CD1c-positive myeloid dendritic cell (primary cell): ENCODE results near the gene TFDP2.
"Not testable (repeated sequence)": the region's sequence is repeated elsewhere in the genome, so short reads cannot be mapped to it uniquely, and the experiment has no call there.

ENCODE experiments used
- DNase-seq: peaks from one replicate; pipeline ENCODE4 v3.0.0-alpha.2; 2016; ENCODE audit errors: extremely low spot score

TFDP2 gene, protein sequence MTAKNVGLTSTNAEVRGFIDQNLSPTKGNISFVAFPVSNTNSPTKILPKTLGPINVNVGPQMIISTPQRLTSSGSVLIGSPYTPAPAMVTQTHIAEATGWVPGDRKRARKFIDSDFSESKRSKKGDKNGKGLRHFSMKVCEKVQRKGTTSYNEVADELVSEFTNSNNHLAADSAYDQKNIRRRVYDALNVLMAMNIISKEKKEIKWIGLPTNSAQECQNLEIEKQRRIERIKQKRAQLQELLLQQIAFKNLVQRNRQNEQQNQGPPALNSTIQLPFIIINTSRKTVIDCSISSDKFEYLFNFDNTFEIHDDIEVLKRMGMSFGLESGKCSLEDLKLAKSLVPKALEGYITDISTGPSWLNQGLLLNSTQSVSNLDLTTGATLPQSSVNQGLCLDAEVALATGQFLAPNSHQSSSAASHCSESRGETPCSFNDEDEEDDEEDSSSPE

DNA sequence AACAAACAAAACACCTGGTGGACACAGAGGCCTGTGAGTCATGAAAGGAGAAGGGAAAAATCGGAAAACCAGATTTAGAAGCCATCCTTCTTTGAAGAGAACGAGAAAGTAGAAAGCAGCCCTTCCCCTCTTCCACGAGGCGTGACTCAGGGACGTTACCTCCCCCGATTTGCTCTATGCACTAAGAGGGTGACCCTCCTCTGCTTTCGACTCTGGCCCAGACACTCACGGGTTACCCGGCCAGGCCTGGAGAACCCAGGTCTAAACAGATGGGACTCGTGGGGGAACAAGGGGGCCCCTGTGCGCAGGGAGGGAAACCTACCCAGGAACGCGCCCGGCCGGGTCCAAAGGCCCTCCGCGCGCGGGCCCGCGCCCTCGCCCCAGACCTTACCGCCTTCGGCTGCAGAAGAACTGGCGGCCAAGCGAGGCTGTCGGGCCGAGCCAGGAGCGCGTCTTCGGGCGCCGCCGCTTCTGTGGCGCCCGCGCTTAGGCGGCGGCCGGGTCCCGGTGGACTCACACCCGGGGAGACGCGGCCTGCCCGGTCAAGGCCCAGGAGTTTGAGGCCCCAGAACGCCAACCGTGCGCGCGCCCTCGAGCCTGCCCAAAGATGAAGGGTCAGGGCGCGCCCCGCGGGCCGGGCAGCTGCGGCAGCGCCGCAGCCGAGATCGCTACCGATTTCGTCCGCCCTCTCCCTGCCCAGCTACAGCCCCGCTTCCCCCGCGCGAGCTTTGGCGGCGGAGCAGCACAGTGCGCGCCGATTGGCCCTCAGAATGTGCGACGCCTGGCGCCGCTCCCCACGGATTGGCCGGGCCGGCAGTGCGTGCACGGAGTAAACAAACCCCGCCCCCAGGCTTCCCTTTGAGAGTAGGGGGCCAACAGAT lies at the start of gene TFDP2:
TSS of gene TFDP2 (minus strand) at position 753 of the 881 bp plus-strand sequence. CDS start 47,795 bp downstream, outside the sequence.
- DNase-seq: peak; percentile 90

DNA sequence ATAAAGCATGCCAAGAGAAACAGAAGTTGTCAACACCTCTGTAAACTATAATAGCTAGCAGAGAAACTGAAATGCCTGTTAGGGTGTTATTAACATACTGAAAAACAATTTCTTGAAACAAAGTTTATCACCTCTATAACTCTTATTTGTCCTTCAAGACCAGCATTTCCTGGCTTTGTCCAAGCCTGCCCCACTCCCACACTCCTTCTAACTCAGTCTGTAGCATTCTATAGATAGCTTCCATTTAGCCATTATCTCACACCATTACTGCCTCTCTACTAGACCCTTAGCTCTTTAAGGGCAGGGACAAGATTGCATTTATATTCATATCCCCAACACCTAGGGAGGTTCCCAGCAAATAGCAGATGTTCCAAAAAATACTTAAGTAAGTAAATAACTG lies 39.5 kb upstream of the TFDP2 start:
- DNase-seq: no peak

DNA sequence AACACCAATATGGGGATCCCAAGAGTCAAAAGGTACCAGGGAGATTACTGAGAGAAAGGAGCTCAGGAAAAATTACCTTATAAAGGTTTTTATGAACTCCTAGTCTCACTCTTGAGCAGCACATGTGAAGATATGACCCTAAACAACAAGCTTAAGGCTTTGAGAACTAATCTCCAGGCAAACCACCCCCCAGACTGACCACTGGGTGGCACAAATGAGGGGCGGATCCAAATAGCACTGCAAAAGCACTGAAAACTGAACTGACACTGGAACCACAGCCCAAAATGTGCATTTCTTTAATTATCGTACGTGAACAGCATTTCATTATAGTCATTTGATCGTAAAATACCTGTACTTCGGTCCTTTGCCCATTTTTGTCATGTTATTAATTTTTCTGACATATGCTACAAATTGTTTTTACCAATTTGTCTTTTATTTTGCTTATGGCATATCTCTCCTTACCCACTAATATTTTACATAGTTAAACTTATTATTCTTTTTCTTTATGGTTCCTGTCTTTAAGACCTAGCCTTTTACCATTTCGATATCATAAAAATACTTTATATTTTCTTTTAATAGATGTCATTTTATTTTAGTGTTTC lies 31.5 kb upstream of the TFDP2 start:
- DNase-seq: peak; percentile 35

DNA sequence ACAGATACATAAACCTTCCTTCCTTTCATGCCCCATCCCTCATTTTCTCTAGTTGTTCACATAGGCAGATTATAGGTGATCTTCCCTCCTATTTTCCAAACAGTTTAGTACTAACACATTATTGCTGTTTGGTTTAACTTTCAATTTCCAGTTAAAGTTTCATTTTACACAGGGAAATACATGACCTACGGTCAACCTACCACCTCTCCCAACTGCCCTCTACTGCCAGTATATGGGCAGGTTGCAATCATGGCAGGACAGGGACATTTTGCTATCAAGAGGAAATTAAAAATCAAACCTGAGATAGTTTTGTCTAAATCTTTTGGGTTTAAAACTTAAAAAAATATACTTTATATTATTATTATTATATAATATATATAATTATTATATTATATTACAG lies 26.1 kb upstream of the TFDP2 start:
- DNase-seq: no peak

DNA sequence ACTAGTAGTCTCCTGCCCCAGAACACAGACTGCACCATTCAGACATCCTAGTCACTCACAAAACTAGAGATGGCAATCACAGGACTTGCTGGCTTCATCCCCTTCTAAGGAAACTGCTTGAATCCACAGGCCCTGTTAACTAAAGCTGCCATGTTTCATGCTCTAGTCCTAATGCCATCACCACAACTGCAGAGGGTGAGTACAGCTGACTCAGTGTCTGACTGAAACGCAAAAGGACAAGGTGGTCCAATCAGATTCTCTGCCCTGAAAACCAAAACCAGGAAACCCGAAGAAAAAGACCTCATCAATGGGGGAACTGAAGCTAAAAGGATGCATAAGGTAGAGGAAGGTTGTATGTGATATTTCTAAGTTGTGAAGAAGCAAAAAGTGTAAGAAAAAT lies 25.2 kb upstream of the TFDP2 start:
- DNase-seq: no peak

DNA sequence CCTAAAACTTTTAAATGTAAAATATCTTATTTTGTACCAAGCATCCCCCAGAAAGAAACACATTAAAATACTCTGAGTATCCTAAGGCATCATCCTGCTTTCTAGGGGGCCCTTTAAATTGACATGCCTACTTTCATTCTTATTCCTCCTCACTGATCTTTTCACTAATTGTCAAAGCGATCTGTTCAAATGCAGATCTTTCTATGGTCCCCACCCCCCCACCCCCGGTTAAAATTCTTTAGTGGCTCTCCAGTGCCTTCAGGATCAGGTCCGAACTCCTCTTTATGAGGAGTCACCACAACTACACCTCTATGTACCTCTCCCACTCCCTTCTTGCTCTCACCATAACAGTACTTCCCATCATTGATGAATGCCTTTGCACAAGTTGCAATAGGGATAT lies 19.2 kb upstream of the TFDP2 start:
- DNase-seq: no peak

DNA sequence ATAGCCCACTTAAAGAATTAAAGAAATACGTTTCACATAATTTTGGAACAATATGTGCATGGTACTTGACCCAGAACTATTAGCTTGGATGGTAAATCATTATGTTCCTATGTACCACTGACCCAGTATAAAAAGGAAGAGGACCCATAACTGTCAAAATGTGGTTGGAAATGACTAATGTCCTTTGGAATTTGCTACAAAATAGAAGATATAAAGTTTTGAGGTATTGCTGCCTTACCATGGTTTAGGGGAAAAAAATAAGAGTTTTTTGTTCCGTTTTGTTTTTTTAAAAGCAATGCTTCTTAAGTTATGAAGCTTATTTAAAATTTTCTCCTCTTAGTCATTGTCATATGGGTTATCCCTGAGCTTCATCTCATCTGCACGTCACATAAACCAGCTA lies 15.8 kb upstream of the TFDP2 start:
- no peak for DNase-seq

DNA sequence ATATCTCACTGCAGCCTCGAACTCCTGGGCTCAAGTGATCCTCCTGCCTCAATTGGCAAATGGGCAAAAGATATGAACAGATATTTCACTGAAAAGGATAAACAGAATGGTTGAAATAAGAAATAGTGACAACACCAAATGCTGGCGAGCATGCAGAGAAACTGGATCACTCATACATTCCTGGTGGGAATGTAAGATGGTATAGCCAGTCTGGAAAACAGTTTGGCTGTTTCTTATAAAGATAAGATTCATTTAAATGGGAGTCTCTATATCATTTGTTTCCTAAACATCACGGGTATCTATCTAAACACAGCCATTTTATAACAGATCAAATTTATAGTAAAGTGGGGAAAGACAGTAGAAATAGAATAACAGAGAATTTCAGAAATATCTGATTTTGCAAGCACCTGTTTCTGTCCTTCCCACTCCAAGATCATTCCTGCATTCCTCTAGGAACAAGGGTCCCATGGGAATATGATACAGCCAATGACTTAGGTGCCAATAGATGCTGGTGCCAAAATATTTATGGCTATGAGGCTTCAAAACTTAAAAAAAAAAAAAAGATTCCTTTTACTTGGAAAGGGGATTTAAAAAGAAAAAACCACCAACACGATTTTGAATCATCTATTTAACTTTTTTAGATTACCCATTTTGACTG lies 9.9 kb upstream of the TFDP2 start:
- no peak for DNase-seq

DNA sequence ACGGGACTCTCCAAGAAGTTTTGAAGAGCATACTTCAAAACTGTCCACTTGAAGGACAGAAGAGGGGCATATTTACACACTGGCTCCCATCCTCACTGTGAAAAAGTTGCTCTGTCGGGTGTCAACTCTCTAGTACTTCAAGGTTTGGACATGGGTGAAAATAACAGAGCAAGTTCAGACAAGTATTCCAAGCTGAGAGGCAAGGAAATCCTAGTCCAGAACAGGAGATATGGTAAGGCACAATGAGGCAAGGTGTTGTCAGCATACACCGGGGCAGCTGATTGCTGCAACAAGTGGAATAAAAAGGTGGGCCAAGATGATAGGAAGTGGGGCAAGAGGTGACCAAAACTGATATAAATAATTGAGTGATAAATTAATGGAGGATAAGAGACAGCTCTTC lies 4.8 kb upstream of the TFDP2 start:
- DNase-seq: no peak

DNA sequence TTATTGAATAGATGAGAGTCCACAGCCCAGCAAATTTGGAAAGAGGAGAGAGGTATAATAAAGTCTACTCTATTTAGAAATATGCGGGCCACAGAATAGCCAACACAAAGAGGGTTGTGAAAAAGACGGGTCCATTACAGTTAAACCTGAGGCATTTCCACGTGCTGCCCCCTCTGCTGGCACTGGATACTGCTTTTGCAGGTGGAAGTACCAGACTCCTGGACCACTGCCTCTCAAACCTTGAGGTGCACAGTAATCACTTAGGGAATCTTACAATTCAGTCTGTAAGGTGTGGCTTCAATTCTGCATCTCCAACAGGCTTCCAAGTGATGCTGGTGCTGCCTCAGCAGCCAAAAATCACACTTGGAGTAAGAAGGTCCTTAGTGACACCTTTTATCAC lies 3.0 kb upstream of the TFDP2 start:
- DNase-seq: no peak

DNA sequence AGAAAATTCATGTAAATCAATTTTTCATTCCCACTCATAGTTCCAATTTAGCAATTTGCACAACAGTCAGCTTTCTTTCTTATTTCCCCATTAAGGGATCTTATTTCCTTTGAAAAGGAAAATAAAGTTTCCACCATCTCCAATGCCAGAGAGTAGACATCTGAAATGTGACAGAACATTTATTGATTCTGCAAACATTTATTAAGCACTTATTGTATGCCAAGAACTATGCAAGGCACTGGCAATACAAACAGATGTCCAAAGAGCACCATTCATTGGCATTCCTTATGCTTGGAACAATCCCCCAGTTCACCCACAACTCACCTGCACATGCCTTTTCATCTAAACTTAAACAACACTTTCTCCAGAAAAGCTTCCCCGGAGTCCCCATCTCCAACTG lies 2.5 kb upstream of the TFDP2 start:
- DNase-seq: no peak

DNA sequence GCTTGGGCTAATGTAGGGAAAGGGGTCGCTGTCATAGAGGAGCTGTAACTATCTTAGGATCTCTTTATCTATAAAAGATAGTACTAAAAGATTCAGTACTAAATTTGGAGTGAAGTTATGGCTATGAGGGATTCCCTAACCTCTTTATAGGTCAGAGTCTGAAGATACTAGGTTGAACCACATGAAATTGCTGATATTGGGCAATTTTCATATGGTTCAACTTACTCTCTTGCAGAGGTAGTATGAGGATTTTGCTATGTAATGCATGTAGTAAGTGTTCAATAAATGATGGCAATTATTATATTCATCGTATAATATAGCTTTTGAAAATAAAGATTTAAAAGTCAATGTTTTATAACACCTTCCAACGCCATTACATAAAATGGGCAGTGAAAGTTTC lies 1.9 kb upstream of the TFDP2 start:
- no peak for DNase-seq

DNA sequence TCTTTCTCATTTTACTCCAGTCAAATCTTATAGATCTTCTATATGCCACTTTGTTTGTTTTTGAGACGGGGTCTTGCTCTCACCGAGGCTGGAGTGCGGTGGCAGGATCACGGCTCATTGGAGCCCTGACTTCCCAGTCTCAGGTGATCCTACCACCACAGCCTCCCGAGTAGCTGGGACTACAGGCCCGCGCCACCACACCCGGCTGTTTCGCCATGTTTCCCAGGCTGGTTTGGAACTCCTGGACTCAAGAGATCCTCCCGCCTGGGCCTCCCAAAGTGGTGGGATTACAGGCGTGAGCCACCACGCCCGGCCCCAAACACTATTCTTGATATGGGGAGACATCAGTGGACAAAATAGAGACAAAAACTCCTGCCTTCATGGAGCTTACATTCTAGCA lies 927 bp upstream of the TFDP2 start:
- DNase-seq: no peak

DNA sequence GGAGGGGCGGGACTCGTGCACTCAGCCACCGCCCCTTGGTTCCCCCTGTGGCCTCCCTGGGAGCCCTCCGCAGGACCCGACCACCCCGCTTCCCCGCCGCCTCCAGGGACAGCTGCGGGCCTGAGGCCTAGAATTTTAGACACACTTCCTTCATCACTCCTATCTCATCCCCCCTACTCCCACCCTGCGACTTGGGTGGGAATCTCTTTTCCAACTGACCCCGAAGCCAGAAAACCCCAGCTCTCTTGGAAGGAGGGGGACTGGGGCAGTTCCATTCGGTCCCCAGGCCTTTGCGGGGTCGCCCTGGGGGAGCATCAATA lies 289 bp upstream of the TFDP2 start:
- DNase-seq: no peak

DNA sequence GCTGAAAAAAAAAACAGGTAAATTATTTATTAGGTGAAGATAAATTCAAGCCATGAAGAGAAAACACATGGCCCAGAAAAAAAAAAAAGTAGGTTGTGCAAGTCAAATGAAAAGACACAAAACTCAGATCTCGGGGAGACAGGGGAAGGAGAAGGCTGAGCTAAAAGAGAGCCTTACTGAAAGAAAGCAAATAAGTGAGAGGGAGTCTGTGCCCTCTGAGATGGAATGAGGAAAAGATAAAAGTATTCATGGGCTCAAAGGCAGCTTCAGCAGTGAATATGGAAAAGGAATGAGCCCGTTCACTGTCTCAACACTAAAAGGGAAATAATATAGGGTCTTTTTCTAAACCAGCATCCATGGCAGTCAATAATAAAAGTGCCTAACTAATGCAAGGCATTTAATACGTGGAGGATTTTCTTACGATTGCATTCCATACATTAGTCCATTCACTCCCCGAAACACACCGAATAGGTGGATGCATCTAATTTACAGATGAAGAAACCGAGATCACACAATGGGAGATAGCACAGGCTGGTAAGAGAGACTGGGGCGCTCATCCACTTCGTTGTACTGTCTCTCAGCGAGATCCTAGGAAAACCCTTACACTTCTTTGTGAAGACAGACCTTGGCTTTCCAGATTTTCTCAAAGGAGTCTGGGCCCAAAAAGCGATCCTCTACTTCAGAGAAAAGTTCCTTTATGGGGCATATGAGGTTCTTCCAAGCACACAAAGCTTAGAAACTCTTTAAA lies 1.1 kb downstream of the TFDP2 start:
- DNase-seq: no peak

DNA sequence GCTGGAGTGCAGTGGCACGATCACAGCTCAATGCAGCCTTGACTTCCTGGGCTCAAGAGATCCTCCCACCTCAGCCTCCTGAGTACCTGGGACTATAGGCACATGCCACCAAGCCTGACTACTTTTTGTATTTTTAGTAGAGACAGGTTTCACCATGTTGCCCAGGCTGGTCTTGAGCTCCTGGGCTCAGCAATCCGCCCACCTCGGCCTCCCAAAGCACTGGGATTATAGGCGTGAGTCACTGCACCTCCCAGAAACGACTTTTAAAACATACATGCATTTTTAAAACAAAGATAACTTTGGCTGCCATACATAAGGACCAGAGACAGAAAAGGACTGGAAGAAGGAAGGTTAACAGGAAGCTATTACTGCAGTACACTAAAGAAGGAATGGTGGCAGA lies 4.8 kb downstream of the TFDP2 start:
- DNase-seq: not testable (repeated sequence)

DNA sequence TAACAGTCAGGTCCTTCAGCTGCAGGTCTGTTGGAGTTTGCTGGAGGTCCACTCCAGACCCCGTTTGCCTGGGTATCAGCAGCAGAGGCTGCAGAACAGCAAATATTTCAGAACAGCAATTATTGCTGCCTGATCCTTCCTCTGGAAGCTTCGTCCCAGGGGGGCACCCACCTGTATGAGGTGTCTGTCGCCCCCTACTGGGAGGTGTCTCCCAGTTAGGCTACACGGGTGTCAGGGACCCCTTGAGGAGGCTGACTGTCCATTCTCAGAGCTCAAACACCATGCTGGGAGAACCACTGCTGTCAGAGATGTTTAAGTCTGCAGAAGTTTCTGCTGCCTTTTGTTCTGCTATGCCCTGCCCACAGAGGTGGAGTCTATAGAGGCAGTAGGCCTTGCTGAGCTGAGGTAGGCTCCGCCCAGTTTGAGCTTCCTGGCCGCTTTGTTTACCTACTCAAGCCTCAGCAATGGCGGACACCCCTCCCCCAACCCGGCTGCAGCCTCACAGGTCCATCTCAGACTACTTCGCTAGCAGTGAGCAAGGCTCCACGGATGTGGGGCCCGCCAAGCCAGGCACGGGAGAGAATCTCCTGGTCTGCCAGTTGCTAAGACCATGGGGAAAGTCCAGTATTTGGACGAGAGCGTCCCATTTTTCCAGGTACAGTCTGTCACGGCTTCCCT lies 8.6 kb downstream of the TFDP2 start:
- DNase-seq: not testable (repeated sequence)

DNA sequence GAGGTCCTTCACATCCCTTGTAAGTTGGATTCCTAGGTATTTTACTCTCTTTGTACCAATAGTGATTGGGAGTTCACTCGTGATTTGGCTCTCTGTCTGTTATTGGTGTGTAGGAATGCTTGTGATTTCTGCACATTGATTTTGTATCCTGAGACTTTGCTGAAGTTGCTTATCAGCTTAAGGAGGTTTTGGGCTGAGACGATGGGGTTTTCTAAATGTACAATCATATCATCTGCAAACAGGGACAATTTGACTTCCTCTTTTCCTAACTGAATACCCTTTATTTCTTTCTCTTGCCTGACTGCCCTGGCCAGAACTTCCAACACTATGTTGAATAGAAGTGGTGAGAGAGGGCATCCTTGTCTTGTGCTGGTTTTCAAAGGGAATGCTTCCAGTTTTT lies 12.3 kb downstream of the TFDP2 start:
- not testable (repeated sequence) for DNase-seq

DNA sequence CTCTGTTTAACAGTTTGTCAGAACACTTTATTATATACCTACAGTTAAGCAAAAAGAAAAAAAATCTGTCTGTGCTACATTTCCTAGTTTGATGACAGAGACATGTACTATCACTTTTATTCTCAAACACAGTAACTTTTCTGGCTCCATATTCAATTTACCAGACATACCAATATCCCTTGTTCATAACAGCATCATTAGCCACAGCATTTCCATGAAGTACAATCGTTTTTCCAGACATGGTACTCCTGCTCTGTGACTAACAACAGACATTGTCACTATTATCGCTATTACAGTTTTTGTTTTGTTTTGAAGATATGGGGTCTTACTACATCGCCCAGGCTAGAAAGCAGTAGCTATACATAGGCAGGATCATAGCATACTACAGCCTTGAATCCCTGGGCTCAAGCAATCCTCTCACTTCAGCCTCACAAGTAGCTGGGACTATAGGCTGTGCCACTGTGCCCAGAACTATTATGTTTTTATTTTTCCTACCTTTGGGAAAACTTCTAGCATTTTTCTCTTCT lies 14.5 kb downstream of the TFDP2 start:
- no peak for DNase-seq

DNA sequence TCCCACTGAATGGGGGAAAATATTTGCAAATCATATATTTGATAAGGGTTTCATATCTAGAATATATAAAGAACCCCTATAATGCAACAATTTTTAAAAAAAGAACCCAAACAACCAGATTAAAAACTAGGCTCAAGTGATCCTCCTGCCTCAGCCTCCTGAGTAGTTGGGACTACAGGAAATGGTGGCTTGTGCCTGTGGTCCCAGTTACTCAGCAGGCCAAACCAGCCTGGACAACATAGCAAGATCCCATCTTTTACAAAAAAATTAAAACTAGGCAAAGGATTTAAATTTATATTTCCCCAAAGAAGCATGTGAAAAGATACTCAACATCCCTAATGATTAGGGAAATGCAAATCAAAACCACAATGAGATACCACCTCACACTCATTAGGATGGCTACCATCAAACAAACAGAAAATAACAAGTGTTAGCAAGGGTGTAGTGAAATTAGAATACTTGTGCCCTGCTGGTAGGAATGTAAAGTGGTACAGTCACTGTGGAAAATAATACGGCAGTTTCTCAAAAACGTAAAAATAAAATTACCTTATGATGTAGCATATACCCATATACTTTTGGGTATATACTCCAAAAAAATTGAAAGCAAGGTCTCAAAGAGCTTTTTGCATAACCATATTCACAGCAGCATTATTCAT lies 19.7 kb downstream of the TFDP2 start:
- DNase-seq: no peak
